ENCODE measurements around the gene GPD1.

GRCh38 chr12:50062728-50063460 is 40.9 kb upstream of the GPD1 start:
- TF ChIP-seq EZH2 (IDR thresholded peaks at IDR 0.05): no peak
- no peak for TF ChIP-seq POLR2AphosphoS5 (IDR thresholded peaks at IDR 0.05; ENCODE audit: borderline replicate concordance, low read depth, low read length)
- TF ChIP-seq FOXP2 (optimal IDR thresholded peaks at IDR 0.05; ENCODE audit: control extremely low read depth, extremely low read length, insufficient read depth): no peak

Data from SK-N-MC (cell line).